Activated T-cell treated with anti-CD3 and anti-CD28 coated beads, Interleukin-2, amount 50 U/mL, for 48 hours (primary cell): Measurements from ENCODE around the gene MGAT4A.
"Not testable (repeated sequence)": the region's sequence is repeated elsewhere in the genome, so short reads cannot be mapped to it uniquely, and the experiment has no call there.

Experiments used
- DNase-seq, 2 experiments: peaks; one replicate each; pipeline ENCODE4 v3.0.0-alpha.2; 2020

The MGAT4A gene

GRCh38 chr2:98598781-98599428 lies 132.0 kb downstream of the MGAT4A start:
- no peak for DNase-seq

- DNase-seq: not testable (repeated sequence)
Measured at GRCh38 chr2:98594665-98595064, 136.3 kb downstream of the MGAT4A start.

- DNase-seq: no peak
Measured at GRCh38 chr2:98592565-98592964, 138.4 kb downstream of the MGAT4A start.

GRCh38 chr2:98589489-98589888 lies 141.4 kb downstream of the MGAT4A start:
- DNase-seq: no peak

GRCh38 chr2:98588880-98589431 lies 142.0 kb downstream of the MGAT4A start:
- DNase-seq: no peak

- DNase-seq: no peak
Measured at GRCh38 chr2:98586551-98587140, 144.3 kb downstream of the MGAT4A start.

- DNase-seq: no peak
Measured at GRCh38 chr2:98585386-98585785, 145.5 kb downstream of the MGAT4A start.

- no peak for DNase-seq
Measured at GRCh38 chr2:98583816-98584618, 146.9 kb downstream of the MGAT4A start.

GRCh38 chr2:98583276-98583675 lies 147.7 kb downstream of the MGAT4A start:
- DNase-seq: no peak

- DNase-seq: no peak
Measured at GRCh38 chr2:98582523-98582922, 148.4 kb downstream of the MGAT4A start.

GRCh38 chr2:98580656-98581284 lies 150.2 kb downstream of the MGAT4A start:
- DNase-seq: no peak

- no peak for DNase-seq
Measured at GRCh38 chr2:98579926-98580325, 151.0 kb downstream of the MGAT4A start.

GRCh38 chr2:98578231-98578630 lies 152.7 kb downstream of the MGAT4A start:
- DNase-seq: no peak

GRCh38 chr2:98577313-98577712 lies 153.6 kb downstream of the MGAT4A start:
- DNase-seq: no peak

- no peak for DNase-seq
Measured at GRCh38 chr2:98576666-98577312, 154.1 kb downstream of the MGAT4A start.

- no peak for DNase-seq
Measured at GRCh38 chr2:98573426-98573825, 157.5 kb downstream of the MGAT4A start.

- DNase-seq: no peak
Measured at GRCh38 chr2:98572676-98573075, 158.3 kb downstream of the MGAT4A start.

GRCh38 chr2:98572211-98572610 lies 158.7 kb downstream of the MGAT4A start:
- no peak for DNase-seq

- no peak for DNase-seq
Measured at GRCh38 chr2:98571796-98572195, 159.1 kb downstream of the MGAT4A start.

- DNase-seq: no peak
Measured at GRCh38 chr2:98571121-98571701, 159.7 kb downstream of the MGAT4A start.

GRCh38 chr2:98570356-98570755 lies 160.6 kb downstream of the MGAT4A start:
- DNase-seq: no peak

GRCh38 chr2:98569915-98570314 lies 161.0 kb downstream of the MGAT4A start:
- DNase-seq: no peak
